Measurements from ENCODE around the gene GOT1. TPM values are rescaled to one million over a fixed set of nuclear protein-coding genes. Genes with fewer than 3 reads are reported as not detected.

The GOT1 gene
- polyA plus RNA-seq, 3 donors from 2014 or later, result 21.7 to 29.0 (median 27.6) TPM

Other genes starting within 250 kb of the GOT1 start
- not detected for gene HPSE2, start 194.8 kb downstream of the GOT1 start, polyA plus RNA-seq
- not detected for gene CNNM1, start 101.3 kb downstream of the GOT1 start, polyA plus RNA-seq
- gene NKX2-3, start 102.3 kb upstream of the GOT1 start, polyA plus RNA-seq, result not detected
- 10 to 100 TPM; 12.5 to 21.0 (median 13.2) TPM for gene SLC25A28, start 189.8 kb upstream of the GOT1 start, polyA plus RNA-seq
- gene ENTPD7, start 228.9 kb upstream of the GOT1 start, polyA plus RNA-seq, result 1 to 10 TPM in 2 of 3 donors, under 1 TPM in 1; 0.76 to 2.8 (median 1.4) TPM